Endodermal cell (in vitro differentiated cells): ENCODE results near the gene ZDHHC24. TPM values are rescaled to one million over a fixed set of nuclear protein-coding genes. Genes with fewer than 3 reads are reported as not detected.

Source experiments
- DNase-seq: peaks from one replicate; pipeline ENCODE4 v3.0.0-alpha.2; 2017
- H3K27ac ChIP-seq: 2 replicates; pipeline ENCODE4 v1.5.1; 2013; ENCODE audit warnings: mild to moderate bottlenecking, low read depth, low read length, moderate library complexity
- H3K27me3 ChIP-seq: 2 replicates; pipeline ENCODE4 v1.6.1; 2013; ENCODE audit warnings: mild to moderate bottlenecking, low read length, moderate library complexity; ENCODE audit not compliant: insufficient read depth, control insufficient read depth, poor library complexity, severe bottlenecking
- H3K36me3 ChIP-seq: 2 replicates; pipeline ENCODE4 v1.7.0; 2013; ENCODE audit warnings: mild to moderate bottlenecking, low read length, moderate library complexity; ENCODE audit not compliant: control insufficient read depth, insufficient read depth
- H3K4me1 ChIP-seq: one replicate; pipeline ENCODE4 v1.7.0; 2013; ENCODE audit warnings: low read length; ENCODE audit not compliant: control insufficient read depth, insufficient read depth
- H3K4me3 ChIP-seq: 2 replicates; pipeline ENCODE4 v1.5.1; 2013; ENCODE audit warnings: mild to moderate bottlenecking, low read length, moderate library complexity
- H3K9ac ChIP-seq: 2 replicates; pipeline ENCODE4 v1.6.1; 2013; ENCODE audit warnings: mild to moderate bottlenecking, low read length, moderate library complexity; ENCODE audit not compliant: poor library complexity, severe bottlenecking; ENCODE audit errors: extremely low read depth
- H3K9me3 ChIP-seq: 2 replicates; pipeline ENCODE4 v1.6.1; 2013; ENCODE audit warnings: mild to moderate bottlenecking, low read length, moderate library complexity; ENCODE audit not compliant: control insufficient read depth
- H3K27ac Mint-ChIP-seq: 2 replicates; pipeline ENCODE4 v1.8.0; 2020; ENCODE audit warnings: mixed read lengths
- H3K27me3 Mint-ChIP-seq: 2 replicates; pipeline ENCODE4 v1.8.0; 2021; ENCODE audit warnings: mild to moderate bottlenecking, mixed read lengths; ENCODE audit not compliant: insufficient read depth
- H3K36me3 Mint-ChIP-seq: 2 replicates; pipeline ENCODE4 v1.8.0; 2020; ENCODE audit warnings: low read depth, mixed read lengths
- H3K4me1 Mint-ChIP-seq: 2 replicates; pipeline ENCODE4 v1.8.0; 2020; ENCODE audit warnings: mixed read lengths
- H3K4me3 Mint-ChIP-seq: 2 replicates; pipeline ENCODE4 v1.8.0; 2020; ENCODE audit warnings: mild to moderate bottlenecking, moderate library complexity, mixed read lengths
- H3K9me3 Mint-ChIP-seq: 2 replicates; pipeline ENCODE4 v1.8.0; 2020; ENCODE audit warnings: mild to moderate bottlenecking, mixed read lengths
- WGBS, 2 experiments: methylation state at CpG; one replicate each; pipeline versions ENCODE4 v1.1.5 to v1.1.7; 2013; ENCODE audit warnings: missing lambda C conversion rate in 2 of 2, mixed read lengths in 1 of 2; ENCODE audit not compliant: insufficient coverage in 1 of 2, insufficient read length in 1 of 2; 5-methylcytosine and 5-hydroxymethylcytosine counted together
- total RNA-seq, 2 donors: library from RNA; stranded (reverse); fragmentation: NEBNext Ultra II Directional in 1 of 2; extraction: Animal tissue kit (Norgen Biotek cat#: 25700) in 1 of 2; gene quantifications; 2 replicates in 1 of 2; 3 replicates in 1 of 2; pipeline ENCODE4 v1.2.1, GENCODE V29; 2021
- TF ChIP-seq, protein P1 (sequence below): fragments of 200-600 bp; sonication (generic); conservative IDR thresholded peaks from 2 replicates; pipeline ENCODE4 v1.5.0; 2021; ENCODE audit warnings: antibody characterized with exemption, mild to moderate bottlenecking

Gene ZDHHC24
- total RNA-seq, 2 donors from 2014 or later = 10.6 to 11.7 TPM

DNA sequence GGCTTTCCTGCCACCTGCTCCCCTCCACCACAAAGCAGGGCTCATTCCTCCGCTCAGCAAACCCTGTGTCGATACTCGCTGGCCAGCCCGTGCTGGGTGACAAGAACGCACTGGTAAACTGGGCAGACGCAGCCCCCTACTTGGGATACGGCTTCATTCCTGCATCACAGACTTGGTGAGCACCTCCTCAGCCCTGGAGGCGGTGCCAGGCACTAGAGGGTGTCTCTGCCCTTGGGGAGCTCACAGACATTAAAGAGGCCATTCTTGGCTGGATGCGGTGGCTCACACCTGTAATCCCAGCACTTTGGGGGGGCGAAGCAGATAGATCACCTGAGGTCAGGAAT, 6.0 kb downstream of the ZDHHC24 start:
- Mint-ChIP-seq H3K27ac (no peak overlapping the region), H3K4me3 (no peak overlapping the region), H3K4me1 (peaks cover 13% of the 10 kb centered on the region), H3K9me3 (no peaks in the 10 kb centered on the region), H3K36me3 (peaks cover 47% of the 10 kb centered on the region), H3K27me3 (no peaks in the 10 kb centered on the region)
- H3K27ac ChIP-seq = no peak overlapping the region
- H3K36me3 ChIP-seq = peaks cover 8% of the 10 kb centered on the region
- DNase-seq = no peak
- H3K4me1 ChIP-seq = no peaks in the 10 kb centered on the region
- H3K9ac ChIP-seq = no peak overlapping the region
- H3K4me3 ChIP-seq = no peak overlapping the region
- no peaks in the 10 kb centered on the region for H3K27me3 ChIP-seq
- H3K9me3 ChIP-seq = no peaks in the 10 kb centered on the region
- 93% methylated on average over 8 to 10 of the region's 10 CpGs for WGBS, 2 experiments
- TF ChIP-seq, protein P1, sequence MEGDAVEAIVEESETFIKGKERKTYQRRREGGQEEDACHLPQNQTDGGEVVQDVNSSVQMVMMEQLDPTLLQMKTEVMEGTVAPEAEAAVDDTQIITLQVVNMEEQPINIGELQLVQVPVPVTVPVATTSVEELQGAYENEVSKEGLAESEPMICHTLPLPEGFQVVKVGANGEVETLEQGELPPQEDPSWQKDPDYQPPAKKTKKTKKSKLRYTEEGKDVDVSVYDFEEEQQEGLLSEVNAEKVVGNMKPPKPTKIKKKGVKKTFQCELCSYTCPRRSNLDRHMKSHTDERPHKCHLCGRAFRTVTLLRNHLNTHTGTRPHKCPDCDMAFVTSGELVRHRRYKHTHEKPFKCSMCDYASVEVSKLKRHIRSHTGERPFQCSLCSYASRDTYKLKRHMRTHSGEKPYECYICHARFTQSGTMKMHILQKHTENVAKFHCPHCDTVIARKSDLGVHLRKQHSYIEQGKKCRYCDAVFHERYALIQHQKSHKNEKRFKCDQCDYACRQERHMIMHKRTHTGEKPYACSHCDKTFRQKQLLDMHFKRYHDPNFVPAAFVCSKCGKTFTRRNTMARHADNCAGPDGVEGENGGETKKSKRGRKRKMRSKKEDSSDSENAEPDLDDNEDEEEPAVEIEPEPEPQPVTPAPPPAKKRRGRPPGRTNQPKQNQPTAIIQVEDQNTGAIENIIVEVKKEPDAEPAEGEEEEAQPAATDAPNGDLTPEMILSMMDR = no peak

DNA sequence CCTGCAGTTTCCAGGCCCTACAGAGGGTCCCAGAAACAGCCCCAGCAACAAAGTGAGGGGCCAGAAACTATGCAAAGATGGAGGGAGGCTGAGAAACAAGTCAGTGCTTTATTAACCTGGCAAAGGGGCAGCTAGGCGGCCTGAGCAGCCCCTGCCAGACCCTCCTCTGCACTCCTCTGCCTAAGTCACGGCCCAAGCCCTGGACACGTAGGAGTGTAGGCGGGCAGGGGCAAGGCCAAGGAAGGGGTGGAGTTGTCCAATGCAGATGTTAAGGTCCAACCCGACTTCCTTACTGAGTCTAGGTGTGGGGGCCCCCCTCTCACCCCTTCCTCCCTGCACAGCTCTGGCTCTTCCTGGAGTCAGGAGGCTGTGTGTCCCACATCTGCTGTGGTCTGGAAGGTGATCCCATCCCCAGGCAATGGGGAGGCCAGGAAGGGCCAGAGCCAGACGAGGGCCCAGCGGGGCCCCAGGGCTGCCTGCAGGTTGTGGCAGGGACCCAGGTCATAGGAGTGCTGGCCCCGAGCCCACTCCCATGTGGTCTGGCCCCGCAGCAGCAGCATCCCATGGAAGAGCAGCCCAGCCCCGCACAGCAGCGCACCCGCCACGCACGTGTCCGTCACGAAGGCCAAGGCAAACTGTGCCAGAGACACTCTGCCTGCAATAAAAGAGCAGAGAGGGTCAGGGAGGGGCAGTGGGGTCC, 6.5 kb downstream of the ZDHHC24 start:
- H3K27me3 ChIP-seq = no peaks in the 10 kb centered on the region
- H3K27me3 Mint-ChIP-seq = no peaks in the 10 kb centered on the region

DNA sequence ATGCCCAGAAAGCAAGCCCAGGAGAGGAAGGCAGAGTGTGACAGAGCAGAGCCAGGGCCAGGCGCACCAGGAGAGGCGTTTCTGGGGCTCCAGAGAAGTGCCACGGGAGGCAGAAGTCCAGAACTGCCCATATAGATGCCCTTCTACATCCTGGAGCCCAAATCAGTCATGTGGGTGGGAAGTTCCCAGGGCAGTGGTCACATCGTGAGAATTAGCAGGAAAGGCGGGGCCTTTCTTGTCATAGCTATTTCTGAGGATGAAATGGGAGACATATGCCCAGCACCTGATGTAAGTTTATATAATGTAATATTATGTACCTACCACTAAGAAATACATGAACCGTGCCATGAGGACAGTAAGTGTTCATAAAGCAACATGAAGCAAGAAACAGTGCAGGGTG, 13.1 kb downstream of the ZDHHC24 start:
- Histone ChIP-seq H3K9me3 (no peaks in the 10 kb centered on the region), H3K27me3 (no peaks in the 10 kb centered on the region), H3K36me3 (peaks cover 8% of the 10 kb centered on the region), H3K9ac (no peak overlapping the region), H3K27ac (no peak overlapping the region), H3K4me1 (no peaks in the 10 kb centered on the region), H3K4me3 (no peak overlapping the region)
- TF ChIP-seq, protein P1 = no peak
- no peaks in the 10 kb centered on the region for H3K4me1 Mint-ChIP-seq
- no peak for DNase-seq
- no peaks in the 10 kb centered on the region for H3K9me3 Mint-ChIP-seq
- WGBS, 2 experiments = 86 to 90% methylated on average over 3 to 5 of the region's 6 CpGs
- no peak overlapping the region for H3K4me3 Mint-ChIP-seq
- H3K27ac Mint-ChIP-seq = no peak overlapping the region
- no peaks in the 10 kb centered on the region for H3K27me3 Mint-ChIP-seq
- H3K36me3 Mint-ChIP-seq = peaks cover 30% of the 10 kb centered on the region

More for the DNA sequence above, 6.5 kb downstream of the ZDHHC24 start:
- H3K36me3 ChIP-seq = peaks cover 8% of the 10 kb centered on the region
- 88 to 91% methylated on average over 14 to 16 of the region's 16 CpGs for WGBS, 2 experiments
- DNase-seq = no peak
- peak overlapping the region; percentile 5 for H3K27ac ChIP-seq
- Mint-ChIP-seq H3K9me3 (no peaks in the 10 kb centered on the region), H3K27ac (peak overlapping the region; percentile 17), H3K4me3 (no peak overlapping the region), H3K4me1 (peaks cover 11% of the 10 kb centered on the region), H3K36me3 (peaks cover 47% of the 10 kb centered on the region)
- TF ChIP-seq, protein P1 = no peak
- no peak overlapping the region for H3K9ac ChIP-seq
- H3K4me1 ChIP-seq = no peaks in the 10 kb centered on the region
- no peak overlapping the region for H3K4me3 ChIP-seq
- H3K9me3 ChIP-seq = no peaks in the 10 kb centered on the region
